Liver (tissue), 9 donors: ENCODE data around the gene DBN1. TPM values are rescaled to one million over a fixed set of nuclear protein-coding genes. Genes with fewer than 3 reads are reported as not detected.

Experiments used
- DNase-seq: peaks from one replicate; pipeline ENCODE4 v3.0.0-alpha.2; 2017; ENCODE audit warnings: low spot score
- H3K27ac ChIP-seq, 2 donors: one replicate each; pipeline ENCODE4 v1.7.0; 2013; ENCODE audit warnings: inconsistent platforms in 2 of 2, low read length in 2 of 2, control low read depth in 1 of 2, low read depth in 1 of 2, mild to moderate bottlenecking in 1 of 2
- H3K27me3 ChIP-seq, 4 donors: one replicate each; pipeline versions ENCODE4 v1.6.1 to v1.7.0; 2013; ENCODE audit warnings: low read length in 3 of 4, inconsistent platforms in 1 of 4, mild to moderate bottlenecking in 1 of 4, moderate library complexity in 1 of 4; ENCODE audit not compliant: control insufficient read depth in 4 of 4, insufficient read depth in 4 of 4
- H3K36me3 ChIP-seq, 4 donors: one replicate each; pipeline versions ENCODE4 v1.6.1 to v1.7.0; 2013; ENCODE audit warnings: low read length in 3 of 4, mild to moderate bottlenecking in 3 of 4, low read depth in 1 of 4, moderate library complexity in 1 of 4; ENCODE audit not compliant: control insufficient read depth in 4 of 4, insufficient read depth in 3 of 4
- H3K4me1 ChIP-seq, 4 donors: one replicate each; pipeline versions ENCODE4 v1.6.1 to v1.7.0; 2013; ENCODE audit warnings: low read length in 3 of 4, mild to moderate bottlenecking in 3 of 4, moderate library complexity in 1 of 4; ENCODE audit not compliant: control insufficient read depth in 4 of 4, insufficient read depth in 4 of 4
- H3K4me3 ChIP-seq, 3 donors: one replicate each; pipeline versions ENCODE4 v1.6.1 to v1.7.0; 2013; ENCODE audit warnings: low read length in 3 of 3, control low read depth in 1 of 3, low read depth in 1 of 3, mild to moderate bottlenecking in 1 of 3
- H3K9ac ChIP-seq, 2 donors: one replicate each; pipeline ENCODE4 v1.7.0; 2013; ENCODE audit warnings: low read length in 2 of 2, mild to moderate bottlenecking in 2 of 2, moderate library complexity in 2 of 2, control low read depth in 1 of 2, low read depth in 1 of 2
- H3K9me3 ChIP-seq, 4 donors: one replicate each; pipeline versions ENCODE4 v1.6.1 to v1.7.0; 2013; ENCODE audit warnings: low read length in 3 of 4; ENCODE audit not compliant: control insufficient read depth in 4 of 4
- ATF3 ChIP-seq: IDR thresholded peaks from 2 replicates; pipeline ENCODE4 v1.6.1; 2016; ENCODE audit warnings: antibody characterized with exemption
- FOXA1 ChIP-seq: IDR thresholded peaks from 2 replicates; pipeline ENCODE4 v1.6.1; 2016; ENCODE audit warnings: antibody characterized with exemption
- FOXA2 ChIP-seq: IDR thresholded peaks from 2 replicates; pipeline ENCODE4 v1.6.1; 2016; ENCODE audit warnings: antibody characterized with exemption
- GABPA ChIP-seq, 2 donors: IDR thresholded peaks in 1 of 2; conservative IDR thresholded peaks in 1 of 2; 2 replicates each; pipeline ENCODE4 v1.6.1; 2016; ENCODE audit warnings: antibody characterized with exemption in 2 of 2, mild to moderate bottlenecking in 1 of 2, moderate library complexity in 1 of 2
- HNF4G ChIP-seq: IDR thresholded peaks from 2 replicates; pipeline ENCODE4 v1.6.1; 2016; ENCODE audit warnings: antibody characterized with exemption
- JUND ChIP-seq, 2 donors: IDR thresholded peaks; 2 replicates each; pipeline ENCODE4 v1.6.1; 2016; ENCODE audit warnings: antibody characterized with exemption in 2 of 2
- NR2F2 ChIP-seq: IDR thresholded peaks from 2 replicates; pipeline ENCODE4 v1.6.1; 2016; ENCODE audit warnings: antibody characterized with exemption
- RAD21 ChIP-seq, 2 donors: IDR thresholded peaks; 2 replicates each; pipeline ENCODE4 v1.6.1; 2016; ENCODE audit warnings: antibody characterized with exemption in 2 of 2, mild to moderate bottlenecking in 2 of 2
- RXRA ChIP-seq, 2 donors: IDR thresholded peaks; 2 replicates each; pipeline ENCODE4 v1.6.1; 2017 to 2018; ENCODE audit warnings: antibody characterized with exemption in 2 of 2, mild to moderate bottlenecking in 1 of 2
- YY1 ChIP-seq: IDR thresholded peaks from 2 replicates; pipeline ENCODE4 v1.6.1; 2016; ENCODE audit warnings: antibody characterized with exemption, mild to moderate bottlenecking
- ZBTB33 ChIP-seq: IDR thresholded peaks from 2 replicates; pipeline ENCODE4 v1.6.1; 2016; ENCODE audit warnings: antibody characterized with exemption
- WGBS: extraction: QIAGEN DNeasy Blood & Tissue Kit; methylation state at CpG from one replicate; pipeline ENCODE4 v1.1.7; 2013; 5-methylcytosine and 5-hydroxymethylcytosine counted together
- polyA plus RNA-seq, 2 donors: library from polyadenylated mRNA; stranded (reverse) in 1 of 2; unstranded in 1 of 2; fragments of 200-250 nt in 1 of 2; fragments of >200 nt in 1 of 2; fragmentation: Nextera tagmentation in 1 of 2; extraction: Ambion mirVana in 1 of 2; gene quantifications; one replicate each; pipeline versions ENCODE4 v1.2.1 to v1.2.3, GENCODE V29; 2013 to 2015
- total RNA-seq, 2 donors: library from RNA; depleted of rRNA; stranded (reverse); fragments of >200 nt; gene quantifications; one replicate each; pipeline ENCODE4 v1.2.3, GENCODE V29; 2014
- TF ChIP-seq, protein P1 (sequence below): fragments of 150-350 bp; IDR thresholded peaks from 2 replicates; pipeline ENCODE4 v1.5.1; 2017; ENCODE audit warnings: improper control_type of control experiment, low read depth, low read length; ENCODE audit not compliant: missing input control
- donor health status: healthy.
- donor health status: healthy.
- donor health status: healthy.
- donor health status: healthy.
- donor health status: healthy.

DBN1 gene
- total and polyA plus RNA-seq, 4 donors: 1.5 to 4.9 (median 2.0) TPM

- TF ChIP-seq ATF3 (no peak), NR2F2 (no peak), RAD21 (IDR thresholded peaks at IDR 0.05) (no peak)
- Histone ChIP-seq H3K27ac (peak overlapping the region; percentile 55 to 57), H3K4me1 (peaks cover 0 to 18% (median 12%) of the 10 kb centered on the region in 4 donors), H3K27me3 (no peaks in the 10 kb centered on the region), H3K9ac (no peak overlapping the region), H3K4me3 (no peak overlapping the region), H3K36me3 (peaks cover 6 to 22% (median 11%) of the 10 kb centered on the region in 4 donors), H3K9me3 (no peaks in the 10 kb centered on the region)
- DNase-seq: no peak
- 80% methylated on average over 29 of the region's 29 CpGs for WGBS
These were observed 41.9 kb downstream of the DBN1 start for GRCh38 chr5:177431317-177432142.

GRCh38 chr5:177430972-177431316 lies 42.5 kb downstream of the DBN1 start:
- H3K9ac ChIP-seq: no peak overlapping the region
- no peak for TF ChIP-seq FOXA2
- no peak for TF ChIP-seq GABPA (IDR thresholded peaks at IDR 0.05 in 1 of 2, conservative IDR thresholded peaks at IDR 0.05 in 1 of 2)
- TF ChIP-seq, protein P1, sequence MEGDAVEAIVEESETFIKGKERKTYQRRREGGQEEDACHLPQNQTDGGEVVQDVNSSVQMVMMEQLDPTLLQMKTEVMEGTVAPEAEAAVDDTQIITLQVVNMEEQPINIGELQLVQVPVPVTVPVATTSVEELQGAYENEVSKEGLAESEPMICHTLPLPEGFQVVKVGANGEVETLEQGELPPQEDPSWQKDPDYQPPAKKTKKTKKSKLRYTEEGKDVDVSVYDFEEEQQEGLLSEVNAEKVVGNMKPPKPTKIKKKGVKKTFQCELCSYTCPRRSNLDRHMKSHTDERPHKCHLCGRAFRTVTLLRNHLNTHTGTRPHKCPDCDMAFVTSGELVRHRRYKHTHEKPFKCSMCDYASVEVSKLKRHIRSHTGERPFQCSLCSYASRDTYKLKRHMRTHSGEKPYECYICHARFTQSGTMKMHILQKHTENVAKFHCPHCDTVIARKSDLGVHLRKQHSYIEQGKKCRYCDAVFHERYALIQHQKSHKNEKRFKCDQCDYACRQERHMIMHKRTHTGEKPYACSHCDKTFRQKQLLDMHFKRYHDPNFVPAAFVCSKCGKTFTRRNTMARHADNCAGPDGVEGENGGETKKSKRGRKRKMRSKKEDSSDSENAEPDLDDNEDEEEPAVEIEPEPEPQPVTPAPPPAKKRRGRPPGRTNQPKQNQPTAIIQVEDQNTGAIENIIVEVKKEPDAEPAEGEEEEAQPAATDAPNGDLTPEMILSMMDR: no peak
- TF ChIP-seq YY1: no peak
- no peak for TF ChIP-seq ZBTB33
- TF ChIP-seq FOXA1: no peak
- no peak for TF ChIP-seq JUND (IDR thresholded peaks at IDR 0.05)
- TF ChIP-seq RXRA (IDR thresholded peaks at IDR 0.05): no peak
- no peak for TF ChIP-seq HNF4G
- TF ChIP-seq ATF3: no peak
- TF ChIP-seq RAD21 (IDR thresholded peaks at IDR 0.05): no peak
- 81% methylated on average over 7 of the region's 7 CpGs for WGBS
- H3K36me3 ChIP-seq: peaks cover 6 to 20% (median 10%) of the 10 kb centered on the region in 4 donors
- H3K27ac ChIP-seq: peak overlapping the region; percentile 42 to 57
- peaks cover 0 to 18% (median 12%) of the 10 kb centered on the region in 4 donors for H3K4me1 ChIP-seq
- no peaks in the 10 kb centered on the region for H3K27me3 ChIP-seq
- no peak overlapping the region for H3K4me3 ChIP-seq
- H3K9me3 ChIP-seq: no peaks in the 10 kb centered on the region
- DNase-seq: no peak
